HFF-Myc (cell line): ENCODE data around the gene SCAMP2.

Experiments
- DNase-seq: peaks from one replicate; pipeline ENCODE4 v3.0.0-alpha.2; 2011; ENCODE audit warnings: low read depth; ENCODE audit errors: extremely low read depth
- H3K4me3 ChIP-seq: replicated peaks from 2 replicates; pipeline ENCODE4 v1.5.1; 2011; ENCODE audit warnings: low read depth, mild to moderate bottlenecking, control low read depth, low read length
- CTCF ChIP-seq: IDR thresholded peaks from 2 replicates; pipeline ENCODE4 v1.5.1; 2012; ENCODE audit warnings: mild to moderate bottlenecking, low read depth, low read length, control low read depth; ENCODE audit errors: missing control alignments

The SCAMP2 gene

GRCh38 chr15:74884428-74885223 lies 11.5 kb upstream of the SCAMP2 start:
- TF ChIP-seq CTCF = no peak
- no peak for DNase-seq
- H3K4me3 ChIP-seq = no peak overlapping the region

GRCh38 chr15:74882528-74882927 lies 9.4 kb upstream of the SCAMP2 start:
- TF ChIP-seq CTCF = no peak
- no peak overlapping the region for H3K4me3 ChIP-seq
- DNase-seq = no peak

GRCh38 chr15:74878273-74878672 lies 5.1 kb upstream of the SCAMP2 start:
- no peak for DNase-seq
- no peak for TF ChIP-seq CTCF
- H3K4me3 ChIP-seq = no peak overlapping the region

GRCh38 chr15:74873756-74874424 lies 725 bp upstream of the SCAMP2 start:
- no peak for TF ChIP-seq CTCF
- DNase-seq = no peak
- peak overlapping the region; percentile 52 for H3K4me3 ChIP-seq

- peak overlapping the region; percentile 52 for H3K4me3 ChIP-seq
- no peak for TF ChIP-seq CTCF
- no peak for DNase-seq
Observed at GRCh38 chr15:74872702-74873035, 496 bp downstream of the SCAMP2 start.

- no peak for TF ChIP-seq CTCF
- H3K4me3 ChIP-seq = no peak overlapping the region
- DNase-seq = no peak
Observed at GRCh38 chr15:74870436-74871215, 2.5 kb downstream of the SCAMP2 start.
